Vagina (tissue), 2 donors: ENCODE results near the gene IRF9. TPM values are rescaled to one million over a fixed set of nuclear protein-coding genes. Genes with fewer than 3 reads are reported as not detected.

Experiments used
- DNase-seq, 2 donors: peaks; one replicate each; pipeline ENCODE4 v3.0.0-alpha.2; 2017; ENCODE audit errors: extremely low spot score in 2 of 2
- H3K27ac ChIP-seq: fragments of 200-600 bp; sonication (generic); one replicate; pipeline ENCODE4 v1.5.1; 2019
- H3K27me3 ChIP-seq: fragments of 200-600 bp; sonication (generic); one replicate; pipeline ENCODE4 v1.5.1; 2019
- H3K36me3 ChIP-seq, 2 donors: fragments of 200-600 bp; sonication (generic); one replicate each; pipeline ENCODE4 v1.5.1; 2017 to 2019
- H3K4me1 ChIP-seq: fragments of 200-600 bp; sonication (generic); one replicate; pipeline ENCODE4 v1.5.1; 2019
- H3K4me3 ChIP-seq, 2 donors: fragments of 200-600 bp; sonication (generic); 1 replicate in 1 of 2; 2 replicates in 1 of 2; pipeline ENCODE4 v1.5.1; 2016 to 2019
- H3K9me3 ChIP-seq: fragments of 200-600 bp; sonication (generic); one replicate; pipeline ENCODE4 v1.5.1; 2019
- CTCF ChIP-seq, 3 experiments: fragments of 450-650 bp in 2 of 3; fragments of 200-600 bp in 1 of 3; sonication (generic) in 1 of 3; IDR thresholded peaks; one replicate each; pipeline ENCODE4 v1.5.1; 2017 to 2019; ENCODE audit warnings: antibody characterized with exemption in 3 of 3, mild to moderate bottlenecking in 2 of 3, moderate library complexity in 2 of 3
- POLR2A ChIP-seq, 2 donors: fragments of 450-650 bp; IDR thresholded peaks; one replicate each; pipeline ENCODE4 v1.6.1; 2017; ENCODE audit warnings: antibody characterized with exemption in 2 of 2, mild to moderate bottlenecking in 2 of 2, moderate library complexity in 2 of 2
- POLR2AphosphoS5 ChIP-seq, 2 donors: sonication (generic); formaldehyde crosslinking; IDR thresholded peaks; one replicate each; pipeline ENCODE4 v1.9.0; 2017; ENCODE audit warnings: antibody characterized with exemption in 2 of 2, mild to moderate bottlenecking in 2 of 2, low read depth in 1 of 2; ENCODE audit not compliant: insufficient read depth in 1 of 2
- intact Hi-C: fragments of 100-400 bp; cut with DNase I; formaldehyde crosslinking; loops from one replicate; pipeline ENCODE4 v1.15.1; 2023
- total RNA-seq: library from RNA; depleted of rRNA; stranded (reverse); fragments of >200 nt; gene quantifications from one replicate; pipeline ENCODE4 v1.2.3, GENCODE V29; 2016

IRF9 gene
- total RNA-seq, 1 donor from 2014 or later, result 55.0 TPM

- Histone ChIP-seq H3K9me3 (no peaks in the 10 kb centered on the region), H3K27ac (peak overlapping the region; percentile 95), H3K36me3 (peaks cover 0 to 60% of the 10 kb centered on the region in 2 donors), H3K4me3 (peak overlapping the region; percentile 58), H3K27me3 (no peaks in the 10 kb centered on the region), H3K4me1 (peaks cover 38% of the 10 kb centered on the region)
- TF ChIP-seq POLR2AphosphoS5 (IDR thresholded peaks at IDR 0.05; ENCODE audit: insufficient read depth in 1 of 2, low read depth in 1 of 2), result no peak
- TF ChIP-seq POLR2A (IDR thresholded peaks at IDR 0.05), result no peak
- TF ChIP-seq CTCF (IDR thresholded peaks at IDR 0.05), result no peak
- no peak for DNase-seq
- intact Hi-C loops, result no loop called here
These were observed 1.0 kb downstream of the IRF9 start for GRCh38 chr14:24162093-24162492.

- intact Hi-C loops, result no loop called here
- Histone ChIP-seq H3K27ac (no peak overlapping the region), H3K9me3 (no peaks in the 10 kb centered on the region), H3K27me3 (no peaks in the 10 kb centered on the region), H3K4me3 (no peak overlapping the region), H3K36me3 (peaks cover 0 to 51% of the 10 kb centered on the region in 2 donors), H3K4me1 (peaks cover 38% of the 10 kb centered on the region)
- no peak for DNase-seq
- TF ChIP-seq POLR2A (IDR thresholded peaks at IDR 0.05), result no peak
- TF ChIP-seq CTCF (IDR thresholded peaks at IDR 0.05), result no peak
- no peak for TF ChIP-seq POLR2AphosphoS5 (IDR thresholded peaks at IDR 0.05; ENCODE audit: insufficient read depth in 1 of 2, low read depth in 1 of 2)
These were observed 3.5 kb downstream of the IRF9 start for GRCh38 chr14:24164518-24164991.

GRCh38 chr14:24165785-24166184, 4.7 kb downstream of the IRF9 start:
- no peak for DNase-seq
- H3K36me3 ChIP-seq, result peaks cover 0 to 51% of the 10 kb centered on the region in 2 donors
- H3K4me1 ChIP-seq, result peaks cover 32% of the 10 kb centered on the region
- H3K9me3 ChIP-seq, result no peaks in the 10 kb centered on the region
- H3K27ac ChIP-seq, result no peak overlapping the region
- no peaks in the 10 kb centered on the region for H3K27me3 ChIP-seq
- intact Hi-C loops, result no loop called here
- TF ChIP-seq CTCF (IDR thresholded peaks at IDR 0.05), result no peak
- no peak for TF ChIP-seq POLR2A (IDR thresholded peaks at IDR 0.05)
- TF ChIP-seq POLR2AphosphoS5 (IDR thresholded peaks at IDR 0.05; ENCODE audit: insufficient read depth in 1 of 2, low read depth in 1 of 2), result no peak
- H3K4me3 ChIP-seq, result no peak overlapping the region

- Histone ChIP-seq H3K27me3 (no peaks in the 10 kb centered on the region), H3K27ac (no peak overlapping the region), H3K4me1 (peaks cover 37% of the 10 kb centered on the region), H3K4me3 (no peak overlapping the region), H3K9me3 (no peaks in the 10 kb centered on the region), H3K36me3 (peaks cover 0 to 51% of the 10 kb centered on the region in 2 donors)
- intact Hi-C loops, result no loop called here
- no peak for TF ChIP-seq CTCF (IDR thresholded peaks at IDR 0.05)
- TF ChIP-seq POLR2AphosphoS5 (IDR thresholded peaks at IDR 0.05; ENCODE audit: insufficient read depth in 1 of 2, low read depth in 1 of 2), result no peak
- TF ChIP-seq POLR2A (IDR thresholded peaks at IDR 0.05), result no peak
- no peak for DNase-seq
These were observed 6.5 kb downstream of the IRF9 start for GRCh38 chr14:24167469-24168114.
